ENCODE measurements around the gene MYO15A.
A peak's percentile ranks its signal among the peaks of the same experiment; 100 is the strongest.

Gene MYO15A

DNA sequence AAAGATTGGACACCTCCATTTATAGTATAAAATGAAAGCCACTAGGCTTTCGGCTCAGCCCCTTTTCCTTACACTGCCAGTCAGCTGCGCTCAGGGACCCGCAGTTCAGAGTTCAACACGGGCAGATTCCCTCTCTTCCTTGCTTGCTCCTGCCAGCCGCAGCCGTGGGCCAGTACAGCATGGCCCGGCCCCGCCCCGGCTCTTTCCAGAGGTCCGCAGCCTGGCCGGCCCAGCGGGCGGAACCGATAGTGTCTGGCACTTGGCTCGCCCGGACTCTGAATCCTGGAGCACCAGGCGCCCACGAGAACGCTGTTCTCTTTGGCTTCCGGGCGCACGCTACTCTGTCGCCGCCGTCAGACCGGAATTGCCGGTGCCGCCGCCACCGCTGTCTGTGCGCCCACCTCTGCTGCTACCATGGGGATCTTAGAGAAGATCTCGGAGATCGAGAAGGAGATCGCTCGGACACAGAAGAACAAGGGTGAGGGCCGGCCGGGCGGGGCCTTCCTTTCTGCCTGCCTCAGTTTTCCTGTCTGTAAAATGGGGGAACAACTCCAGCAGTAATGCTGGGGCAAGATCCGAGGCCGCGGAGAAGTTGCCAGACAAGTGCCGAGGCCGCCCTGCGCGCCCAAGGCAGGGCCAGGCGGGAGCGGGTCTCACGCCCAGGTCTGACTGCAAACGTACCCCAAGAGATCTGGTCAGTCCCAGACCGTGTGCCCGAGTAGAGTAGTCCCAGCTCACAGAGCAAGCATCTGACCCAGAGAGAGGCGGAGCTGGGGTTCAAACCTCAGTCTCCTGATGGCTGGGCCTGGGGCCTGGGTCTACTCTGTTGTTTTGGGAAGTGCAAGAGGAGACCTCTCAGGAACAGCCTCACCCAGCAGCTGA is 20.7 kb upstream of the MYO15A start, which contains the start of gene DRG2:
Gene DRG2 (plus strand): TSS at position 339 of the 882 bp plus-strand sequence. CDS start 76 bp downstream, at position 415.
- peak; percentile 94 to 96 for DNase-seq
- TF ChIP-seq POLR2A (IDR thresholded peaks at IDR 0.05; ENCODE audit: low read length): peak; percentile 72
- no peak for TF ChIP-seq GATA1 (IDR thresholded peaks at IDR 0.05; ENCODE audit: low read depth, low read length)

DNA sequence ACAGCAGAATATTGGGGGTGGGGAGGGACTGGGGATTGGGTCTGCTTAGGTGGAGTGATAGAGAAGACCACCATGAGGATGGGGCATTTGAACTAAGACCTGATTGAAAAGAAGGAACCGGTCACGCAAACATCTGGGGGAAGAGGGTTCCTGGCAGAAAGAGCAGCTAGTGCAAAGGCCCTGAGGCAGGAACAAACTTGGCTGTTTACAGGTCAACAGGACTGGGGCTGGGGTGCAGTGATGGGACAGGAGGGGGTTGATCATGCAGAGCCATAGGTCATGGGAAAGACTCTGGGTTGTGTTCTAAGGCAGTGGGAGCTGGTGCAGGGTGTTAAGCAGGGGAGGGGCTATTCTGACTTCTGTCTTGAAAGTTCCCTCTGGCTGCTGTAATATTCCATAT is 18.9 kb upstream of the MYO15A start:
- TF ChIP-seq POLR2A (IDR thresholded peaks at IDR 0.05; ENCODE audit: low read length) (no peak), GATA1 (IDR thresholded peaks at IDR 0.05; ENCODE audit: low read depth, low read length) (no peak)
- DNase-seq: no peak

DNA sequence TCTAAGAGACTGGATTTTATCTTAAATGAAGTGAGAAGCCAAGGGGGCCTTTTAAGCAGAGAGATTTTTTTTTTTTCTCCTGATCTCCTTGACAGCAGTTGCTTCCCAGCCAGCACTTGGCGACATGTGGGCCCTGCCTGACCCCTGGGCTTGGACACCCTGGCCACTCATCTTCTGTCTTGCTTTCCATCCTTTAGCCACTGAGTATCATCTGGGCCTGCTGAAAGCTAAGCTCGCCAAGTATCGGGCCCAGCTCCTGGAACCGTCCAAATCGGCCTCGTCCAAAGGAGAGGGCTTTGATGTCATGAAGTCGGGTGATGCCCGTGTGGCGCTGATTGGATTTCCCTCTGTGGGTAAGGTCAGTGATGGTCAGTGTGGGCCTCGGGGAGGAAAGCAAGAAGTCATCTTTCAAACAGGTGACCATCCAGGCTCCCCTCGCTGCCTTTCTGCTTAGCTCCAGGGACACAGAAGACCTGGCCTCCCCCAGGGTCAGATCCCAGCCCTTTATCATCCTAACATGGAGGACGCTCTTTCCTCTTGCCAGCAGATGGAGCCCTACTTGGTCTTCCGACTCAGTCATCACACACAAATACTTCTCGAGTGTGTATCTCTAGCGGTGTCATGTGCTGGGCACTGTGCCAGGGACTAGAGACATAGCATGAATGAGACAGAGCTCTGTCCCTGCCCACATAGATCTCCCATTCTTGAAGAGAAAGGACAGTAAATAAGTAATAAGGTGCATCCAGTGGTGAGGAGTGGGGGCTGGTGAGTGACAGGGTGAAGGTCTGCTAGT is 14.7 kb upstream of the MYO15A start:
- peak; percentile 88 to 89 for DNase-seq
- no peak for TF ChIP-seq POLR2A (IDR thresholded peaks at IDR 0.05; ENCODE audit: low read length)
- no peak for TF ChIP-seq GATA1 (IDR thresholded peaks at IDR 0.05; ENCODE audit: low read depth, low read length)

- no peak for TF ChIP-seq POLR2A (IDR thresholded peaks at IDR 0.05; ENCODE audit: low read length)
- no peak for TF ChIP-seq GATA1 (IDR thresholded peaks at IDR 0.05; ENCODE audit: low read depth, low read length)
- no peak for DNase-seq
Observed at GRCh38 chr17:18094409-18094807, 14.1 kb upstream of the MYO15A start.

DNA sequence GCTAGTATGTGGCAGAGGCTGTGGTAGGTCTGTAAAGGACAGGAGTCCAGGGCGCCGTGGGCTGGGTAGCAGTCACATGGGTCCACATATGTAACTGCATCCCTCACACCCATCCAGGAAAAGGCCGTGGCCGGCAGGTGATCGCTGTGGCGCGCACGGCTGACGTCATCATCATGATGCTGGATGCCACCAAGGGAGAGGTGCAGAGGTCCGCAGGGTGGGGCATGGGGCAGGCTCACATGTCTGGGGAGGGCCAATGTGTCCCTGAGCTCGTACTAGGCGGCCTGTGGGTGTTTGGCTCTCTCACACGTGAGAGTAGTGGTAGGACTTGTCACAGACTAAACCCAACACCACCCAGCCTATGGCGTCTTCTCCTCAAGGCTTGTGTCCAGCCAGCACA is 9.0 kb upstream of the MYO15A start:
- TF ChIP-seq GATA1 (IDR thresholded peaks at IDR 0.05; ENCODE audit: low read depth, low read length) (no peak), POLR2A (IDR thresholded peaks at IDR 0.05; ENCODE audit: low read length) (no peak)
- no peak for DNase-seq

GRCh38 chr17:18100616-18101015 is 7.9 kb upstream of the MYO15A start:
- no peak for DNase-seq
- TF ChIP-seq POLR2A (IDR thresholded peaks at IDR 0.05; ENCODE audit: low read length) (no peak), GATA1 (IDR thresholded peaks at IDR 0.05; ENCODE audit: low read depth, low read length) (no peak)

DNA sequence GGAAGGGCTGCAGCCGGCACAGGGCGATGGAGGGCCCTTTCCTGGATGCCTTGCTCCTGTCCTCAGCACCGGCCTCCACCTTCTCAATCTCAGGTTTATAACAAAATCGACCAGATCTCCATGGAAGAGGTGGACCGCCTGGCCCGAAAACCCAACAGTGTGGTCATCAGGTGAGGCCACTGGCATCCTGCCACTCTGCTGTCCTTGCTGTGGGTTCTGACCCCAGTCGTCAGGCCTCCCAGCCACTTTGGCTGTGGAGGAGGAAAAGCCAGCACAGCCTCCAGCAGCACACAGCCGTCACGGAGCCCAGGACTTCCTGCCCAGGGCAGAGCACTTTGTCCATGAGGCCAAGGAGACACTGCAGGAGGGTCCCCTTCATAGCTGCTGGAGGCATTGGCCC is 6.7 kb upstream of the MYO15A start:
- TF ChIP-seq POLR2A (IDR thresholded peaks at IDR 0.05; ENCODE audit: low read length) (no peak), GATA1 (IDR thresholded peaks at IDR 0.05; ENCODE audit: low read depth, low read length) (no peak)
- no peak for DNase-seq

GRCh38 chr17:18102640-18103039 is 5.9 kb upstream of the MYO15A start:
- DNase-seq: no peak
- TF ChIP-seq POLR2A (IDR thresholded peaks at IDR 0.05; ENCODE audit: low read length) (no peak), GATA1 (IDR thresholded peaks at IDR 0.05; ENCODE audit: low read depth, low read length) (no peak)

GRCh38 chr17:18105027-18105426 is 3.5 kb upstream of the MYO15A start:
- DNase-seq: no peak
- no peak for TF ChIP-seq POLR2A (IDR thresholded peaks at IDR 0.05; ENCODE audit: low read length)
- TF ChIP-seq GATA1 (IDR thresholded peaks at IDR 0.05; ENCODE audit: low read depth, low read length): no peak

GRCh38 chr17:18105595-18105994 is 3.0 kb upstream of the MYO15A start:
- no peak for DNase-seq

GRCh38 chr17:18106211-18106610 is 2.3 kb upstream of the MYO15A start:
- TF ChIP-seq GATA1 (IDR thresholded peaks at IDR 0.05; ENCODE audit: low read depth, low read length) (no peak), POLR2A (IDR thresholded peaks at IDR 0.05; ENCODE audit: low read length) (no peak)
- no peak for DNase-seq

More at GRCh38 chr17:18105595-18105994, 3.0 kb upstream of the MYO15A start:
- no peak for TF ChIP-seq POLR2A (IDR thresholded peaks at IDR 0.05; ENCODE audit: low read length)
- TF ChIP-seq GATA1 (IDR thresholded peaks at IDR 0.05; ENCODE audit: low read depth, low read length): no peak

DNA sequence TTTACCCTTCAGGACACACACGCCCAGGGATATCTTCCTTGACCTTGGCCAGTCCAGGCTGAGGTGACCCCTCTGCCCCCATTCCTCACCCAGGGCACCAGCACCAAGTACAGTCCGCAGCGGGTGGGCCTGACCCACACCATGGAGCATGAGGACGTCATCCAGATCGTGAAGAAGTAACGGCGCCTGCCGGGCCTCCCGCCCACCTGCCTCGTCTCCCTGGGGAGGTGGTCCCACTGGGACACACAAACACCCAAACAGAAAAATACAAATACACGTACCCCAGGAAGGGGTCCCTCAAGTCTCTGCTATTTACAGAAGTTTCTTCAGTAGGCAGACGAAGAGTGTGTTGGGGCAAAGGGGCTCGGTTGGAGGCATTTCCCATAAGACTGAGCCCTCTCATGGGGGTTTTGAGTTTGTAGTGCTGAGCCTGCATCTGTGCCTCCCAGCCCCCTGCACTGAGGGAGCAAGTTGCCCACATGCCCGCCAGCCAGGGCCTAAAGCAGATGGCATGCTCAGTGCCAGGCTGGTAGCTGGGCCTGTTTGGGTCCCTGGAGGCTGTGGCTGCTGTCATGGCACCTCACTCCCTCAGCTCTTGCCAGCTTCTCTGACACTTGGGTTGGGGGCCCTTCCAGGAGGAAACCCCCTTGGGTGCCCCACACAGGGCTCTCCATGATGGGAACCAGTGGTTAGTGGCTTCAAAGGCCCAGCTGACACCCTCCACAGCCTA is 1.3 kb upstream of the MYO15A start:
- DNase-seq: no peak
- TF ChIP-seq POLR2A (IDR thresholded peaks at IDR 0.05; ENCODE audit: low read length) (no peak), GATA1 (IDR thresholded peaks at IDR 0.05; ENCODE audit: low read depth, low read length) (no peak)

GRCh38 chr17:18107971-18108370 is 585 bp upstream of the MYO15A start:
- DNase-seq: no peak
- TF ChIP-seq GATA1 (IDR thresholded peaks at IDR 0.05; ENCODE audit: low read depth, low read length): no peak
- no peak for TF ChIP-seq POLR2A (IDR thresholded peaks at IDR 0.05; ENCODE audit: low read length)

Data from erythroblast (primary cell).